H1 (cell line): ENCODE data around the gene GGA1. TPM values are rescaled to one million over a fixed set of nuclear protein-coding genes. Genes with fewer than 3 reads are reported as not detected.

ENCODE experiments used
- CTCF ChIA-PET: fragments of 300-600 bp; sonication (Branson Sonifier 250); formaldehyde crosslinking; loops from one replicate; lab custom pipeline; 2021; ENCODE audit not compliant: partially characterized antibody; lab: Charles Lee
- POLR2A ChIA-PET: fragments of 300-600 bp; sonication (Branson Sonifier 250); formaldehyde crosslinking; loops from one replicate; lab custom pipeline; 2021; ENCODE audit warnings: inconsistent platforms; ENCODE audit not compliant: partially characterized antibody; lab: Charles Lee
- DNase-seq, 2 experiments: peaks; one replicate each; pipeline versions ENCODE4 v3.0.0 to v3.0.0-alpha.2; 2010 to 2022; ENCODE audit warnings: low spot score in 2 of 2, low read depth in 1 of 2, mixed read lengths in 1 of 2
- FAIRE-seq: peaks from 2 replicates; lab custom pipeline; 2011; peaks lifted over from hg19 to GRCh38; lab: Jason Lieb, UNC
- H2AFZ ChIP-seq: 2 replicates; pipeline ENCODE4 v1.8.1; 2012; ENCODE audit warnings: low read length, inconsistent platforms
- H2AK5ac ChIP-seq: 2 replicates; pipeline ENCODE4 v1.6.1; 2013; ENCODE audit warnings: low read depth, low read length
- H2BK120ac ChIP-seq: replicated peaks from 2 replicates; pipeline ENCODE3; 2013; ENCODE audit warnings: low read depth, low read length, inconsistent platforms
- H2BK12ac ChIP-seq: 2 replicates; pipeline ENCODE4 v1.6.1; 2013; ENCODE audit warnings: low read depth, low read length
- H2BK15ac ChIP-seq: 2 replicates; pipeline ENCODE4 v1.6.1; 2013; ENCODE audit warnings: low read length
- H2BK20ac ChIP-seq: 2 replicates; pipeline ENCODE4 v1.6.1; 2013; ENCODE audit warnings: low read length
- H2BK5ac ChIP-seq: 2 replicates; pipeline ENCODE4 v1.6.1; 2013; ENCODE audit warnings: low read depth, low read length
- H3K14ac ChIP-seq: 2 replicates; pipeline ENCODE4 v1.6.1; 2013; ENCODE audit warnings: inconsistent platforms; ENCODE audit not compliant: insufficient read length
- H3K18ac ChIP-seq: 2 replicates; pipeline ENCODE4 v1.6.1; 2013; ENCODE audit warnings: low read length; ENCODE audit errors: extremely low read depth
- H3K23ac ChIP-seq: 2 replicates; pipeline ENCODE4 v1.6.1; 2013; ENCODE audit warnings: inconsistent platforms; ENCODE audit not compliant: insufficient read length
- H3K23me2 ChIP-seq: 2 replicates; pipeline ENCODE4 v1.6.1; 2013; ENCODE audit warnings: low read depth, low read length
- H3K27ac ChIP-seq: 2 replicates; pipeline ENCODE4 v1.6.1; 2011; ENCODE audit warnings: low read depth, low read length, inconsistent platforms
- H3K27me3 ChIP-seq, 4 experiments: replicated peaks in 1 of 4; 1 replicate in 1 of 4; 2 replicates in 3 of 4; pipeline versions ENCODE4 v1.6.1 to v1.8.1; 2011 to 2013; ENCODE audit warnings: low read length in 3 of 4, mild to moderate bottlenecking in 3 of 4, inconsistent platforms in 2 of 4, mixed read lengths in 2 of 4, moderate library complexity in 1 of 4; ENCODE audit not compliant: control insufficient read depth in 3 of 4, insufficient read depth in 3 of 4; ENCODE audit errors: extremely low read depth in 1 of 4
- H3K36me3 ChIP-seq, 4 experiments: 2 replicates each; pipeline versions ENCODE4 v1.6.1 to v1.8.1; 2011 to 2013; ENCODE audit warnings: mild to moderate bottlenecking in 4 of 4, low read length in 3 of 4, moderate library complexity in 2 of 4, control low read depth in 1 of 4, inconsistent platforms in 1 of 4; ENCODE audit not compliant: insufficient read depth in 4 of 4, control insufficient read depth in 2 of 4
- H3K4ac ChIP-seq: replicated peaks from 2 replicates; pipeline ENCODE3; 2013; ENCODE audit warnings: low read length, low read depth, mixed read lengths, inconsistent platforms; ENCODE audit not compliant: insufficient read length
- H3K4me1 ChIP-seq, 4 experiments: replicated peaks in 1 of 4; 1 replicate in 1 of 4; 2 replicates in 3 of 4; pipeline versions ENCODE4 v1.6.1 to v1.8.1; 2011 to 2013; ENCODE audit warnings: low read length in 3 of 4, inconsistent platforms in 2 of 4, mixed read lengths in 1 of 4; ENCODE audit not compliant: insufficient read depth in 4 of 4, control insufficient read depth in 3 of 4
- H3K4me2 ChIP-seq, 2 experiments: 2 replicates each; pipeline versions ENCODE4 v1.6.1 to v1.8.1; 2011 to 2013; ENCODE audit warnings: low read depth in 2 of 2, low read length in 2 of 2, control low read depth in 1 of 2, inconsistent platforms in 1 of 2, mild to moderate bottlenecking in 1 of 2; ENCODE audit not compliant: insufficient read depth in 1 of 2
- H3K4me3 ChIP-seq, 4 experiments: fragments of 200-600, 300-600 bp in 1 of 4; sonication (generic), shearing (Covaris generic), sonication (Bioruptor Twin) in 1 of 4; 2 replicates each; pipeline versions ENCODE4 v1.5.1 to v1.8.1; 2011 to 2016; ENCODE audit warnings: low read length in 4 of 4, low read depth in 3 of 4, control low read depth in 2 of 4, inconsistent platforms in 2 of 4, mild to moderate bottlenecking in 2 of 4, mixed read lengths in 1 of 4, moderate library complexity in 1 of 4; ENCODE audit not compliant: insufficient read depth in 2 of 4; ENCODE audit errors: extremely low read depth in 1 of 4
- H3K56ac ChIP-seq: replicated peaks from 2 replicates; pipeline ENCODE3; 2013; ENCODE audit warnings: low read depth, mild to moderate bottlenecking, mixed read lengths, low read length, inconsistent platforms; ENCODE audit not compliant: insufficient read length
- H3K79me1 ChIP-seq: 2 replicates; pipeline ENCODE4 v1.6.1; 2013; ENCODE audit warnings: low read depth, low read length, control low read depth
- H3K79me2 ChIP-seq, 2 experiments: 2 replicates each; pipeline versions ENCODE4 v1.6.1 to v1.8.1; 2012 to 2013; ENCODE audit warnings: low read length in 2 of 2, mild to moderate bottlenecking in 2 of 2, inconsistent platforms in 1 of 2; ENCODE audit not compliant: insufficient read depth in 2 of 2, control insufficient read depth in 1 of 2
- H3K9ac ChIP-seq, 4 experiments: replicated peaks in 1 of 4; 1 replicate in 1 of 4; 2 replicates in 3 of 4; pipeline versions ENCODE4 v1.6.1 to v1.8.1; 2011 to 2013; ENCODE audit warnings: low read depth in 3 of 4, low read length in 3 of 4, control low read depth in 2 of 4, mild to moderate bottlenecking in 2 of 4, moderate library complexity in 2 of 4, inconsistent platforms in 1 of 4; ENCODE audit errors: extremely low read depth in 1 of 4
- H3K9me3 ChIP-seq, 2 experiments: 2 replicates each; pipeline versions ENCODE4 v1.6.1 to v1.8.1; 2012 to 2013; ENCODE audit warnings: mild to moderate bottlenecking in 2 of 2, moderate library complexity in 2 of 2, control low read depth in 1 of 2, inconsistent platforms in 1 of 2, low read depth in 1 of 2, low read length in 1 of 2, mixed read lengths in 1 of 2; ENCODE audit not compliant: insufficient read depth in 2 of 2
- H4K20me1 ChIP-seq, 2 experiments: replicated peaks in 1 of 2; 2 replicates each; pipeline versions ENCODE3 to v1.8.1; 2011 to 2013; ENCODE audit warnings: inconsistent platforms in 2 of 2, low read length in 2 of 2, mild to moderate bottlenecking in 1 of 2; ENCODE audit not compliant: insufficient read depth in 2 of 2, control insufficient read depth in 1 of 2
- H4K5ac ChIP-seq: 2 replicates; pipeline ENCODE4 v1.6.1; 2013; ENCODE audit warnings: low read length, low read depth, mixed read lengths, inconsistent platforms; ENCODE audit not compliant: insufficient read length
- H4K8ac ChIP-seq: 2 replicates; pipeline ENCODE4 v1.8.0; 2013; ENCODE audit warnings: mild to moderate bottlenecking, moderate library complexity, low read length, inconsistent platforms; ENCODE audit not compliant: insufficient read depth; ENCODE audit errors: extremely low read depth
- H4K91ac ChIP-seq: replicated peaks from 2 replicates; pipeline ENCODE3; 2013; ENCODE audit warnings: low read length, mixed read lengths, inconsistent platforms; ENCODE audit not compliant: insufficient read length
- BACH1 ChIP-seq: IDR thresholded peaks from 2 replicates; pipeline ENCODE4 v1.6.1; 2012; ENCODE audit warnings: low read length, improper control_type of control experiment
- CEBPB ChIP-seq: IDR thresholded peaks from 2 replicates; pipeline ENCODE4 v1.6.1; 2012; ENCODE audit warnings: low read depth, low read length
- CREB1 ChIP-seq: IDR thresholded peaks from 2 replicates; pipeline ENCODE4 v1.6.1; 2012; ENCODE audit warnings: inconsistent platforms
- CTBP2 ChIP-seq: IDR thresholded peaks from 2 replicates; pipeline ENCODE4 v1.7.0; 2011; ENCODE audit warnings: borderline replicate concordance, mild to moderate bottlenecking, moderate library complexity, mixed read lengths, low read length; ENCODE audit not compliant: insufficient read depth, insufficient read length
- EZH2 ChIP-seq: fragments of 200-600 bp; sonication (generic); IDR thresholded peaks from 2 replicates; pipeline ENCODE4 v1.7.1; 2012; ENCODE audit warnings: low read depth, mild to moderate bottlenecking, moderate library complexity, low read length, inconsistent platforms; ENCODE audit not compliant: severe bottlenecking
- HDAC2 ChIP-seq, 2 experiments: fragments of 300-600 bp in 1 of 2; sonication (generic) in 1 of 2; IDR thresholded peaks; 2 replicates each; pipeline ENCODE4 v1.6.1; 2011 to 2012; ENCODE audit warnings: low read depth in 2 of 2, low read length in 2 of 2, mild to moderate bottlenecking in 2 of 2, moderate library complexity in 2 of 2, borderline replicate concordance in 1 of 2, inconsistent platforms in 1 of 2
- JUN ChIP-seq: IDR thresholded peaks from 2 replicates; pipeline ENCODE4 v1.6.1; 2011; ENCODE audit warnings: low read depth, mild to moderate bottlenecking, improper control_type of control experiment, low read length
- MAFK ChIP-seq: IDR thresholded peaks from 2 replicates; pipeline ENCODE4 v1.6.1; 2012; ENCODE audit warnings: low read depth, mild to moderate bottlenecking, improper control_type of control experiment, low read length
- NRF1 ChIP-seq: IDR thresholded peaks from 2 replicates; pipeline ENCODE4 v1.6.1; 2011; ENCODE audit warnings: mild to moderate bottlenecking, low read depth, low read length, improper control_type of control experiment
- RAD21 ChIP-seq, 2 experiments: IDR thresholded peaks in 1 of 2; conservative IDR thresholded peaks in 1 of 2; 2 replicates each; pipeline ENCODE4 v1.6.1; 2011; ENCODE audit warnings: low read depth in 2 of 2, low read length in 2 of 2, improper control_type of control experiment in 1 of 2, inconsistent platforms in 1 of 2, mild to moderate bottlenecking in 1 of 2, moderate library complexity in 1 of 2
- RBBP5 ChIP-seq: IDR thresholded peaks from 2 replicates; pipeline ENCODE4 v1.7.1; 2012; ENCODE audit warnings: low read depth, mild to moderate bottlenecking, inconsistent platforms, low read length, moderate library complexity, borderline replicate concordance
- RFX5 ChIP-seq: IDR thresholded peaks from 2 replicates; pipeline ENCODE4 v1.6.1; 2011; ENCODE audit warnings: low read depth, low read length, improper control_type of control experiment, borderline replicate concordance
- TAF1 ChIP-seq: IDR thresholded peaks from 2 replicates; pipeline ENCODE4 v1.6.1; 2011; ENCODE audit warnings: mild to moderate bottlenecking, low read depth, low read length
- TAF7 ChIP-seq: optimal IDR thresholded peaks from 2 replicates; pipeline ENCODE3; 2011; ENCODE audit warnings: low read depth, mild to moderate bottlenecking, inconsistent platforms, low read length, moderate library complexity, borderline replicate concordance
- WGBS, 2 experiments: shearing (Covaris generic) in 1 of 2; methylation state at CpG; one replicate each; pipeline versions ENCODE4 v1.1.6 to v1.1.7; 2013 to 2015; ENCODE audit warnings: low lambda C conversion rate in 2 of 2, mixed read lengths in 2 of 2, inconsistent platforms in 1 of 2, low coverage in 1 of 2, missing lambda C conversion rate in 1 of 2; ENCODE audit not compliant: insufficient replicate concordance in 2 of 2, insufficient coverage in 1 of 2, insufficient read length in 1 of 2; ENCODE audit errors: extremely low coverage in 1 of 2, missing lambda C conversion rate in 1 of 2; 5-methylcytosine and 5-hydroxymethylcytosine counted together
- polyA plus RNA-seq, 7 experiments: library from polyadenylated mRNA; depleted of rRNA in 3 of 7; stranded (reverse) in 5 of 7; unstranded in 2 of 7; fragments of >200 nt in 5 of 7; fragments of 200-250 nt in 2 of 7; gene quantifications; 1 replicate in 5 of 7; 2 replicates in 1 of 7; 4 replicates in 1 of 7; pipeline versions ENCODE4 v1.2.1 to v1.2.3, GENCODE V29; 2011 to 2013; ENCODE audit warnings: missing spikeins in 2 of 7, mixed read lengths in 2 of 7
- total RNA-seq: library from RNA; stranded (reverse); fragmentation: NEBNext Ultra II Directional; extraction: Animal tissue kit (Norgen Biotek cat#: 25700); gene quantifications from 2 replicates; pipeline ENCODE4 v1.2.1, GENCODE V29; 2021

Gene GGA1
- total and polyA plus RNA-seq, 2 of the 8 experiments (the other 6 are each of a cell fraction or from before 2014, with no cell fraction given) = 49.3 to 57.2 TPM

DNA sequence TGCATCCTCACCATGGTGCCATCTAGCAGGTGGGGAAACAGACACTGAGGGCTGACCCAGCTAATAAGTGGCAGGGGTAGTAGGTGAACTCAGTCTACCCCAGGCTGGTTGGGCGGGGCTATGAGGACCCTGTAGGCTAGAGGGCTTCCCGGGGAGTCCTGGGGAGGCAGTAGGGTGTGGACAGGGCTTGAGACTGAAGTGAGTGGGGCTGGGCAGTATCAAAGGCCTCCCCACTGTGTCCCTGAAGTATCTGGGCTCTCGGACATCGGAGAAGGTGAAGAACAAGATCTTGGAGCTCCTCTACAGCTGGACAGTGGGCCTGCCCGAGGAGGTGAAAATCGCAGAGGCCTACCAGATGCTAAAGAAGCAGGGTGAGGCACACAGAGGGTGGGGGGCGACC, 11.4 kb downstream of the GGA1 start:
- peaks cover 0 to 3% (median 0%) of the 10 kb centered on the region in 4 experiments; a peak in 3 of 7 replicates for H3K4me1 ChIP-seq
- TF ChIP-seq BACH1 = no peak
- no peak for TF ChIP-seq CREB1
- TF ChIP-seq CEBPB = no peak
- no peak for TF ChIP-seq TAF1
- TF ChIP-seq JUN = no peak
- no peak for TF ChIP-seq TAF7
- TF ChIP-seq MAFK = no peak
- no peak for TF ChIP-seq RBBP5
- no peak for TF ChIP-seq NRF1
- TF ChIP-seq EZH2 = no peak
- TF ChIP-seq RFX5 = no peak
- no peak for TF ChIP-seq RAD21 (IDR thresholded peaks at IDR 0.05 in 1 of 2, conservative IDR thresholded peaks at IDR 0.05 in 1 of 2; ENCODE audit: low read depth in 2 of 2, low read length in 2 of 2)
- TF ChIP-seq HDAC2 (IDR thresholded peaks at IDR 0.05; ENCODE audit: borderline replicate concordance in 1 of 2, low read depth in 2 of 2, low read length in 2 of 2) = no peak
- TF ChIP-seq CTBP2 = no peak

More for the DNA sequence above, 11.4 kb downstream of the GGA1 start:
- 87% methylated on average over 5 of the region's 7 CpGs; no CpG with 5 or more reads in 1 of the 2 experiments for WGBS, 2 experiments
- no peaks in the 10 kb centered on the region for H3K9me3 ChIP-seq
- no peaks in the 10 kb centered on the region for H3K23me2 ChIP-seq
- no peak overlapping the region for H4K8ac ChIP-seq
- no peak overlapping the region for H2BK5ac ChIP-seq
- no peak overlapping the region for H3K4ac ChIP-seq
- H4K20me1 ChIP-seq = peaks cover 0 to 6% of the 10 kb centered on the region in 2 experiments
- H3K56ac ChIP-seq = no peak overlapping the region
- H3K23ac ChIP-seq = no peak overlapping the region
- DNase-seq (no peak), FAIRE-seq (no peak)
- ChIA-PET POLR2A (interaction anchor here (1.6 to 7.6 kb wide), 3 partner anchors 9 to 69 kb away, joined by 3 to 63 read pairs (median 14); partner anchors contain the start of gene GGA1), CTCF (interaction anchor here (1.0 to 7.9 kb wide), 6 partner anchors 13 to 100 kb away, joined by 3 to 49 read pairs (median 6); partner anchors contain the start of gene CARD10)
- no peak overlapping the region for H2BK12ac ChIP-seq
- no peak overlapping the region for H4K5ac ChIP-seq
- H3K4me2 ChIP-seq = no peak overlapping the region
- H2BK120ac ChIP-seq = no peak overlapping the region
- H2BK20ac ChIP-seq = no peak overlapping the region
- H4K91ac ChIP-seq = no peak overlapping the region
- peaks cover 14 to 28% (median 19%) of the 10 kb centered on the region in 4 experiments; a peak in 7 of 8 replicates for H3K36me3 ChIP-seq
- no peak overlapping the region for H2AFZ ChIP-seq
- H3K79me2 ChIP-seq = no peaks in the 10 kb centered on the region
- H2AK5ac ChIP-seq = no peak overlapping the region
- H3K18ac ChIP-seq = no peak overlapping the region
- H3K9ac ChIP-seq = no peak overlapping the region
- no peak overlapping the region for H2BK15ac ChIP-seq
- 0 out of 2 replicates have a peak, but pooled peaks cover 2% of the 10 kb centered on the region for H3K79me1 ChIP-seq
- no peak overlapping the region for H3K4me3 ChIP-seq
- H3K27me3 ChIP-seq = no peaks in the 10 kb centered on the region
- H3K14ac ChIP-seq = no peak overlapping the region
- H3K27ac ChIP-seq = no peak overlapping the region
